NCI-H2081 treated with DMSO at 0.1 percent for 48 hours (cell line): ENCODE measurements around the gene HDAC10.
"Not testable (repeated sequence)": the region's sequence is repeated elsewhere in the genome, so short reads cannot be mapped to it uniquely, and the experiment has no call there.

Source experiments
- DNase-seq: peaks from one replicate; lab custom pipeline; 2025; lab: John Stamatoyannopoulos, UW

The HDAC10 gene

DNA sequence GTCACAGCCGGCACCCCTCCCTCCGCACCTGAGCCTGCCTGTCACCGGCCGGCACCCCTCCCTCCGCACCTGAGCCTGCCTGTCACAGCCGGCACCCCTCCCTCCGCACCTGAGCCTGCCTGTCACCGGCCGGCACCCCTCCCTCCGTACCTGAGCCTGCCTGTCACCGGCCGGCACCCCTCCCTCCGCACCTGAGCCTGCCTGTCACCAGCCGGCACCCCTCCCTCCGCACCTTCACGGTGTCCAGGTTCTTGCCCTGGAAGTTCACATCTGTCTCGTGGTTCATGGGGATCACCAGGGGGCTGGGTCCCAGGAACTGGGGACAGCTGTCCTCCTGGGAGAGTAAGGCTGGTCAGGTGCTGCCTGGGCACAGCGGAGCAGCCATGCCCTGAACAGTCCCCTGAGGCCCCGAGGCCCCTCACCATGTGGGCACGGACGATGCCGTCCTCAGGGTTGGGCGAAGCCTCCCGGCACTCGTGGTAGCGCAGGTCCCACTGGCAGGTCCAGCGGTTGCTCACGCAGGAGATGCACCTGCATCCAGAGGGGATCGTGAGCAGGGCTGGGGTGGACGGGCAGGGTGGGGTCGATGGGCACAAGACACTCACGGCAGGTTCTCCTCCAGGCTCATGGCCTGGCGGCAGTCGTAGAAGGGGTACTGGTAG lies 34.6 kb upstream of the HDAC10 start:
- DNase-seq = no peak

- DNase-seq = no peak
Measured at GRCh38 chr22:50284479-50284878, 33.4 kb upstream of the HDAC10 start.

- DNase-seq = no peak
Measured at GRCh38 chr22:50283821-50284220, 32.8 kb upstream of the HDAC10 start.

- DNase-seq = no peak
Measured at GRCh38 chr22:50282361-50283155, 31.5 kb upstream of the HDAC10 start.

GRCh38 chr22:50281957-50282356 lies 30.9 kb upstream of the HDAC10 start:
- no peak for DNase-seq

- no peak for DNase-seq
Measured at GRCh38 chr22:50281384-50281760, 30.3 kb upstream of the HDAC10 start.

DNA sequence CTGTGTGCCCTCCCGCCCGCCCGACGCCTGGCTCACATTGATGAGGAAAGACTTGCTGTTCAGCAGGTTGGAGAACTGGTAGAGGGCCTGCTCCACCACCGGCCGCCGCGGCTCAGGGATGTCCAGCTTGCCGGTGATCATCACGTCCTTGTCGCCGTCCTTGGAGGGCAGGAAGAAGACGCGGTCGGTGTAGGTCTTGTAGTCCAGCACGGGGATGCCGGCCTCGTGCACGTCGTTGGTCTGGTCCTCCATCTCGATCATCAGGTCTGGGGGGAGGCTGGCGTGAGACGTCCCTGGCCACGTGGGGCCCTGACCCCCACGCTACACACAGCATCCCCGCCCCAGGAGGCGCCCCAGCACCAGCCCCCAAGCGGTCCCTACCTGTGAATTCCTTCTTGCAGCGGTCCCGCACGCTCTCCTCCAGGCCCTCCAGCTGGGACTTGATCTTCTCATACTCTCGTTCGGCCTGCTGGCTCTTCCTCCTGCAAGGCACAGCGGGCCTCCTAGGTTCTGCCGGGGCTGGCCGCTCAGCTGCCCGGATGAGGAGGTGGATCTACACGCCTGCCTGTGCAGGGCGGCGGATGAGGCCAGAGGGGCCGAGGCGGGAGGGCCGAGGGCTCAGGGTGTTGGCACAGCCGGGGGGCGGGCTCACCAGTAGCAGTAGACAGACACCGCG lies 29.8 kb upstream of the HDAC10 start:
- no peak for DNase-seq

GRCh38 chr22:50280022-50280707 lies 29.1 kb upstream of the HDAC10 start:
- DNase-seq = no peak

GRCh38 chr22:50278956-50279619 lies 28.0 kb upstream of the HDAC10 start:
- DNase-seq = no peak

- no peak for DNase-seq
Measured at GRCh38 chr22:50278461-50278860, 27.4 kb upstream of the HDAC10 start.

GRCh38 chr22:50277761-50278160 lies 26.7 kb upstream of the HDAC10 start:
- no peak for DNase-seq

- no peak for DNase-seq
Measured at GRCh38 chr22:50276143-50276542, 25.1 kb upstream of the HDAC10 start.

- DNase-seq = no peak
Measured at GRCh38 chr22:50275181-50276055, 24.4 kb upstream of the HDAC10 start.

GRCh38 chr22:50274771-50275170 lies 23.7 kb upstream of the HDAC10 start:
- DNase-seq = no peak

GRCh38 chr22:50274311-50274710 lies 23.2 kb upstream of the HDAC10 start:
- DNase-seq = no peak

- not testable (repeated sequence) for DNase-seq
Measured at GRCh38 chr22:50273781-50274180, 22.7 kb upstream of the HDAC10 start.

- not testable (repeated sequence) for DNase-seq
Measured at GRCh38 chr22:50273352-50273751, 22.3 kb upstream of the HDAC10 start.

GRCh38 chr22:50272044-50272802 lies 21.2 kb upstream of the HDAC10 start:
- DNase-seq = no peak

- DNase-seq = no peak
Measured at GRCh38 chr22:50271519-50271970, 20.5 kb upstream of the HDAC10 start.
